ENCODE data around the gene PRKX.

GRCh38 chrX:3563451-3563850 lies 150.0 kb downstream of the PRKX start:
- TF ChIP-seq ZNF274 (IDR thresholded peaks at IDR 0.05; ENCODE audit: low read length) (no peak), ZNF274 (tag by site-specific recombination; IDR thresholded peaks at IDR 0.05; ENCODE audit: borderline replicate concordance) (no peak), ZBTB20 (tag by site-specific recombination; IDR thresholded peaks at IDR 0.05) (no peak), CTCF (tag by site-specific recombination; IDR thresholded peaks at IDR 0.05) (no peak), SP2 (tag by site-specific recombination; IDR thresholded peaks at IDR 0.05) (no peak), ZBTB26 (tag by site-specific recombination; optimal IDR thresholded peaks at IDR 0.05) (no peak), YY2 (tag by site-specific recombination; IDR thresholded peaks at IDR 0.05) (no peak), KLF16 (tag by site-specific recombination; IDR thresholded peaks at IDR 0.05) (no peak), ZBTB44 (tag by site-specific recombination; IDR thresholded peaks at IDR 0.05) (no peak), KLF9 (tag by site-specific recombination; IDR thresholded peaks at IDR 0.05; ENCODE audit: low read depth) (no peak), ZNF488 (tag by site-specific recombination; IDR thresholded peaks at IDR 0.05) (no peak), ZNF639 (tag by site-specific recombination; IDR thresholded peaks at IDR 0.05) (no peak), ZBTB1 (tag by site-specific recombination; IDR thresholded peaks at IDR 0.05) (no peak), PBX3 (CRISPR knock-in tag; IDR thresholded peaks at IDR 0.05) (no peak), SP7 (tag by site-specific recombination; IDR thresholded peaks at IDR 0.05) (no peak)
